Hematopoietic multipotent progenitor cell treated with erythropoietin and hydrocortisone succinate and interleukin-3 and kit ligand, for 17 days (in vitro differentiated cells): ENCODE measurements around the gene FKTN.
"Not testable (repeated sequence)": the region's sequence is repeated elsewhere in the genome, so short reads cannot be mapped to it uniquely, and the experiment has no call there.

Experiments
- DNase-seq: peaks from one replicate; pipeline ENCODE4 v3.0.0-alpha.2; 2015; ENCODE audit warnings: low spot score

The FKTN gene

DNA sequence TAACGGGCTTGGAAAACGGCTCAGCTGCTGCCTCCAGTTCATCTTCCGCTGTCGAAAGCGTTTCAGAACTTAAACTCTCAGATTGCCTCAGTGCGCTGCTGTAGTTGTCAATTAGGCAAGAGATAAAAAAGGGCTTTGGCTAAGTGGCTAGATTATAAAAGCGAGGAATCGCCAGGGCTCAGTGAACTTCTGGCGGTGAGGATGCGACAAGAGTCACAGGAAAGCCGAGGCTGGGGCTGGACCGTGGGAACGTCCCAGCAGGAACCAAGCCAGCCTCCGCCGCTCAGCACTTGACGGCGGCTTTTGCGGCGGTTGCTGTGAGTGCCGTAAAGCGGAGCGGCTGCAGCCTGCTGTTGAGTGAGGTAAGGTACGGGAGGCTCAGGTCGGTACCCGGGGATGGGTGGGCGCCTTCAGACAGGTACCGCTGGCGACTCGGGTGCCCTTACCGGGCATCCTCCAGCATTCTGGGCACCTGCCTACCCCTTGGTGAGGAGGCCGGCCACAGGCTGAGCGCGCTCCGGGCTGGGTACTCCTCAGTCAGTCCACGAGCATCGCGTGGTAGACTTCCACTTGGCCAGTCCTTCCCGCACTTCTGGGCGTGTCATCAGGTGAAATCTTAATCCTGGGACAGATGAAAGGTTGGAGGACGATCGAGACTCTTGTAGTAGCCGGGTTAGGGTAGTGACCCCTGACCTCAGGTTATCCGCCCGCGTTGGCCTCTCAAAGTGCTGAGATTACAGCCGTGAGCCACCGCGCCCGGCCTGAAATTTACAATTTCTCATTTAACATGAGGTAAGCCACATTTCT lies at the start of gene FKTN:
Gene FKTN (plus strand): TSS at position 328 of the 807 bp plus-strand sequence. CDS start 16,902 bp downstream, outside the sequence.
- peak; percentile 39 for DNase-seq

DNA sequence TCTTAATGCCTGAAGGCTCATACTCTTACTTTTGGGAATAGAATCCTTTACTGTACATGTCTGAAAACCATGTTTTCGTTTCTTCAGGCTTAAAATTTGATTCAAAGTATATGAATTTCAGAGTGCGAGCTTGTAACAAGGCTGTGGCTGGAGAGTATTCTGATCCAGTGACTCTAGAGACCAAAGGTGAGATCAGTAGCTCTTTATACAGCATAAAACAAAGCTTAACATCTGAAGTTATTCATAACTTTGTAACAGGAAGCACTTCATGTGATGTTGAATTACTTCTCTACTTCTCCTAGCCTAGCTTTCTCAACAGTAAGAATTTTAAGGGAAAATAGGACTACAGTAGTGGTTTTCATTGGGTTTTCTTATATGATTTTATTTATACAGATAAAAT lies 49.4 kb upstream of the FKTN start:
- DNase-seq: no peak

- no peak for DNase-seq
Observed at GRCh38 chr9:105510024-105510423, 47.9 kb upstream of the FKTN start.

- no peak for DNase-seq
Observed at GRCh38 chr9:105511446-105511845, 46.5 kb upstream of the FKTN start.

GRCh38 chr9:105515811-105516413 lies 42.0 kb upstream of the FKTN start:
- DNase-seq: no peak

DNA sequence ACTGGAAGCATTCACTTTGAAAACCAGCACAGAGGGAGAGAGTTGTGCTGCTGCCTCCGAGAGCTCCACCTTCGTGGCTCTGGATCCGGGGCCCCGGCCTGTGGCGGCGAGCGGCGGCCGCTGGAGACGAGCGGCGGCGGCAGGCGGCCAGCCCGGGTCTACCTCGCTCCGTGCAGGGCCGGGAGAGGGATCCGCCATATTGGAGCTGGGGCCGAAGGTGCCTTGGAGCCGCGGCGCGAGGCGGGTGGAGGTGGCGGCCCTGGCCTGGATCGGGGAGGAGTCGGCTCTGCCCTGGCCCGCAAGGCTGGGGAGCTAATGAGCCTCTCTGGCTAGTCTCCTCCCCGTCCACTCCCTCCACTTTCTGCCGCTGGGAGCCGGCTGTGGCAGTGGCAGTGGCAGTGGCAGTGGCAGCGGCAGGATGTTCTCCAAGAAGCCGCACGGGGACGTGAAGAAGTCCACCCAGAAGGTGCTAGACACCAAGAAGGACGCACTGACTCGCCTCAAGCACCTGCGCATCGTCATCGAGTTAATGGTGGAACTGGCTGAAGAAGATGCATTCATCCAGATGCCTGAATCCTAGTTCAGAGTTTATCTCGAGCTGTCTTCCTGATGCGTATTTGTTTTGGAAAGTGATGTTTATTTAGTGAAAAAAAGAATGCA lies 38.1 kb upstream of the FKTN start:
- DNase-seq: not testable (repeated sequence)

DNA sequence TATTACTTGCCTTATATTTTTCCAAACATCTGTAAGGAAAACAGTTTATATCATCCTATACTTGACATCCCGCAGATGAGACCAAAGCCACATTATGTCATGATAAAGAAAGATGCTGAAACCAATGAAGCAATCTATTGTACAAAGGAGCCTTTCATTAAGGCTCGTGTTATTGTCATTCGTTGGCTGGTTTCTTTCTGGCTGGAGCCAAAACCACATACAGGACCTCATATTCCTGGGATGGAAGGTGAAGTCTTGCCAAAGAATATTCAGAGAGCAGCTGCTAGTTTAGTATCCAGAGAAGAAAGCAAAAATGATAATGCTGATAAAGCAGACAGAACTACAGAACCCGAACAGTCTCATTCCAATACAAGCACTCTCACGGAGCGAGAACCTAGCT lies 36.9 kb upstream of the FKTN start:
- DNase-seq: not testable (repeated sequence)

DNA sequence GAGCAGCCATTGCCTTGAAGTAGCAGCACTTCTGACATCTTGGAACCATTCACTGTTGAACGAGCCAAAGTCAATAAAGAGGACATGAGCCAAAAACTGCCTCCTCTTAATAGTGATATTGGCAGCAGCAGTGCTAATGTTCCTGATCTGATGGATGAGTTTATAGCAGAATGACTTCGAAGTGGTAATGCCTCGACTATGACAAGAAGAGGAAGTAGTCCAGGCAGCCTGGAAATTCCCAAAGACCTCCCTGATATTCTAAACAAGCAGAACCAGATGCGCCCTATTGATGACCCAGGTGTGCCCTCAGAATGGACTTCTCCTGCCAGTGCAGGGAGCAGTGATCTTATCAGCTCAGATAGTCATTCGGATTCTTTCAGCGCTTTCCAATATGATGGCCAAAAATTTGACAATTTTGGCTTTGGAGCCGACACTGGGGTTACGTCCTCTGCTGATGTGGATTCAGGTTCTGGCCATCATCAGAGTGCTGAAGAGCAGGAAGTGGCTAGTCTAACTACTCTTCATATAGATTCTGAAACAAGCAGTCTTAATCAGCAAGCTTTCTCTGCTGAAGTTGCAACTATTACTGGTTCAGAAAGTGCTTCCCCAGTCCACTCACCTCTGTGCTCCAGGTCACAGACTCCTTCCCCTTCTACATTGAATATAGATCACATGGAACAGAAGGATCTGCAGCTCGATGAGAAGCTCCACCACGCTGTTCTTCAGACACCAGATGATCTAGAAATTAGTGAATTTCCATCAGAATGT lies 35.1 kb upstream of the FKTN start:
- DNase-seq: not testable (repeated sequence)

DNA sequence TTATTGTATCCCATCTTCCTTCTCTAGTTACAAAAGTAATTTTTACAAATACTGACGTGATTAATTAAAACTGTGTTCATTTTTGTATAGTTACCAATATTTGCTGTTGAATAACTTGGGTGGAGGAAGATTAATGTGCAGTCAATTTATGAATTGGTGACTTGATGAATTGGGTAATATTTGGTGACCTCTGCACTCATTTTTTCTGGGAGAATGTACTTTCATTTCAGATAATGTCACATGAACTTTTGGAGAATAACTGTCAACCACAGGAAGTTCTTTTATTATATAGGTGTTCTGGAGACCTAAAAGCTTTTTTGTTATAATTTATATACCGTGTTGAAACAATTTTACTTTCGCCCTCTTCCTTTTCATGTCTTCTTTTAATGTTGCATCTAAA lies 26.4 kb upstream of the FKTN start:
- no peak for DNase-seq

- no peak for DNase-seq
Observed at GRCh38 chr9:105535920-105536668, 21.8 kb upstream of the FKTN start.

DNA sequence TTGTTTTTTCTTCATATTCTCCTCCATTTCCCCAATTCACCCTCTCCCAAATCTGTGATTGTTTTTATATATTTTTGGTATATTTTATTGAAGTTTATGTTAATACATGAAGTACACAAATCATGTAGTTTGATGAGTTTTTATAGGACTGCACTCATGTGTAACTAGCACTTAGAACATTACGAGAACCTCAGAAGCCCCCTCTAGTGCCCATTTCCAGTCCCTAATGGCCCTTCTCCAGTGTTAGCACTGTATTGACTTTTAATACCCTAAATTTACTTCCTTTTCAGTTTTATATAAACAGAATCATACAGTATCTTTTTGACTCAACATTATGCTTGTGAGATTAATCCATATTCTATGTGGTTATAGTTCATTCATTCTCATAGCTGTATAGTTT lies 18.5 kb upstream of the FKTN start:
- no peak for DNase-seq

DNA sequence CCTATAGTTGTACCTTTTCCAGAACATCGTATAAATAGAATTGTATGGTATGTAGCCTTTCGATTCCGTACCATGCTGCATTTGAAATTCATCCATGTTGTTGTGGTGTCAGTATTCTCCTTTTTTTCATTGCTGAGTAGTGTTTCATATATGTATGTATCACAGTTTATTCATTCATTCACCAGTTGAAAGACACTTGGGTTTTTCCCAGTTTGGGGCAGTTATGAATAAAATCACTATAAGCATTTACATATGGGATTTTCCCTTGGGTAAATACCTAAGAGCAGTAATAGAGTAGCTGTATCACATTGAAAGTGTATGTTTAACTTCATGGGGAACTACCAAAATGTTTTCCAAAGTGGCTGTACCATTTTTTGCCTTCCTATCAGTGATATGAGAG lies 16.1 kb upstream of the FKTN start:
- no peak for DNase-seq

- no peak for DNase-seq
Observed at GRCh38 chr9:105554042-105554441, 3.9 kb upstream of the FKTN start.

DNA sequence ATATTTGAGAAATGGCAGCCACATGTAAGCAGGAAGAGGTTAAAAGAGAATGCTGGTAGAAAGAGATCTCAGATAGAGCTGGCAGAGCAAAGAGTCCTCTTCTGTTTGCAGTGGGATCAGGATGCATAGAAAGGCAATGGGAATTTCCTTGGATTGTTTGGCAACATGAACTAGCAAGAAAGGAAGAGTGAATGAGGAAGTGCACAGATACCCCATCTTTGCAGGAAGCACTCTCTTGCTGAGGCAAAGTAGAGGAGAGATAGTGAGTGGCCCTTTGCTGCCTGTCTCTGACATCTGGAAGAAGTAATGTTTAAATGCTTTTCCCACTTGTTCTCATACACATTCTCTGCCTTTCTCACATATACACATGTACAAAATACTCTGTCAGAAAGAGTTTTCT lies 14.5 kb downstream of the FKTN start:
- DNase-seq: no peak

DNA sequence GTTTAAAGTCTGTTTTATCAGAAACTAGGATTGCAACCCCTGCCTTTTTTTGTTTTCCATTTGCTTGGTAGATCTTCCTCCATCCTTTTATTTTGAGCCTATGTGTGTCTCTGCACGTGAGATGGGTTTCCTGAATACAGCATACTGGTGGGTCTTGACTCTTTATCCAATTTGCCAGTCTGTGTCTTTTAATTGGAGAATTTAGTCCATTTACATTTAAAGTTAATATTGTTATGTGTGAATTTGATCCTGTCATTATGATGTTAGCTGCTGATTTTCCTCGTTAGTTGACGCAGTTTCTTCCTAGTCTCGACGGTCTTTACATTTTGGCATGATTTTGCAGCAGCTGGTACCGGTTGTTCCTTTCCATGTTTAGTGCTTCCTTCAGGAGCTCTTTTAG lies 22.0 kb downstream of the FKTN start:
- not testable (repeated sequence) for DNase-seq

DNA sequence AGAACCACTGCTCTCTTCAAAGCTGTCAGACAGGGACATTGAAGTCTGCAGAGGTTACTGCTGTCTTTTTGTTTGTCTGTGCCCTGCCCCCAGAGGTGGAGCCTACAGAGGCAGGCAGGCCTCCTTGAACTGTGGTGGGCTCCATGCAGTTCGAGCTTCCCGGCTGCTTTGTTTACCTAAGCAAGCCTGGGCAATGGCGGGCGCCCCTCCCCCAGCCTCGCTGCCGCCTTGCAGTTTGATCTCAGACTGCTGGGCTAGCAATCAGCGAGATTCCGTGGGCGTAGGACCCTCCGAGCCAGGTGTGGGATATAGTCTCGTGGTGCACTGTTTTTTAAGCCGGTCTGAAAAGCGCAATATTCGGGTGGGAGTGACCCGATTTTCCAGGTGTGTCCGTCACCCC lies 23.6 kb downstream of the FKTN start:
- not testable (repeated sequence) for DNase-seq

- no peak for DNase-seq
Observed at GRCh38 chr9:105593145-105593544, 35.2 kb downstream of the FKTN start.

DNA sequence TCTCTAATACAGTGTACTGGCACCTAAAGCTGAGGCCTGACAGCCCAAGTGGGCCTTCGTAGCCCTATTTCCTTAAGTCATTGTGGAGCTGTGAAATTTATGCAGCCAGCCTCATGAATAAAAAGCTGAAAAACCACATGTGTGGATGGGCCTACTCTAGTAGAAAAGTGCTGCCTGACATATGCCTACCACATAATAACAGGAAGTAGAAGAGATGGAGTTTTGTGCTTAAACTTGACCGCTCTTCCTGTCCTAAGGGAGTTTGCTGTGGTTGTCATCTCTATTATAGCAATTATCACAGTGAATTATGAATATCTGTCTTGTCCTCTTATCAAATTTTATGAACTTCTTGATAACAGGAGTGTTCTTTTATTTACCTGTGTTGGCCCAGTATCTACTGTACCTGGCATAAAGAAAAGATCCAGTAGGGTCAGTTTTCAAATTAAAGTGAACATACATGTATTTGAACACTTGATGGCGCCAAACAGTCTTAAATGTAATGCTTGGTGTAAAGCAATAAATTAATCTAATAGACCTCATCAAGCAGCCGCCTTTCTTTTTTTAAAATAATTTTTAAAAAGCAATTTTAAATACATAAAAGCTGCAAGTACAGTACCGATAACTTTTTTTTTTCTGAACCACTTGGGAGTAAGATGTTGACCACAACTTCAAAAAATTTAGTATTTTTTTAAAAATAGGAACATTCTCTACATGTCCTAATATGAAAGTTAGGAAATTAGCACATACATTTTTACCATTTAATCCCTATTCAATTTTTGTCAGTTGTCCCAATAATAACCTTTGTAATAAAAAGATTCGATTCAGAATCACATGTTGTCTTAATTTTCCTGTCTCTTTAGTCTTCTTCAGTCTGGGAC lies 51.0 kb downstream of the FKTN start:
- peak; percentile 54 for DNase-seq

DNA sequence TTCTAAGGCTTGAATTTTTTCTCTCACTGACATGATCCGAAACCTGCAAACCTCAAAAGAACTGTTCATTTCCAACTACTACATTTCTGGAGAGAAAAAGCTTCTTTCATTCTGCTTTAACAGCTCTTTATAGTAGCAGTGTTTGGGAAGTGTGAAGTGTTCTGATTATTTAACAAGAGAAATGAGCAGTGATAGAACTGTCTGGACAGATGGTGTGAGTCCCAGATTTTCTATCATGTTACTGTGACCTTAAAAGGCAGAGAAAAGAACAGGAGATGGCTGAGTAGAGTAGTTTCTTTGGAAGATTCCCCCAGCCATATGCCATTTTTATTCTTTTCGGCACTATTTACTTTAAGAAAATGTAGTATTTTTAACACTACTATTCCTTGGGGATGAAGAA lies 63.1 kb downstream of the FKTN start:
- no peak for DNase-seq

DNA sequence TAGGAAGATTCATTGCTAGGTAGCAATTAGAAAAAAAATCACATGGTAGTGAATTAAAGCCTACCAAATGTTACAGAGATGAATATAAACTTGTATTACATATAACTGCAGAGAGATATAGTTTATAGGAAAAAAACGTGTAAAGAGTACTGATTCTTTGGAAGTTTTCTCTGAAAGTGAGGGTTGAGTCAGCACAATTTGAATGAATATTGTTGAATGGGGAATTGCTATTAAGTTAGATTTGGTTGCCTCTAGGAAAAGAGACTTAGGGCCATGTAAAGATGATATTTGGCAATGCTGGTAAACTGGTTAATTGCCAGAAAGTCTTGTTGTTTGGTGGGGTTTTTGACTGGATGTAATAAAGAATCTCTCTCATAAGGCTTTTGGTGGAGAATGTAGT lies 67.2 kb downstream of the FKTN start:
- no peak for DNase-seq

DNA sequence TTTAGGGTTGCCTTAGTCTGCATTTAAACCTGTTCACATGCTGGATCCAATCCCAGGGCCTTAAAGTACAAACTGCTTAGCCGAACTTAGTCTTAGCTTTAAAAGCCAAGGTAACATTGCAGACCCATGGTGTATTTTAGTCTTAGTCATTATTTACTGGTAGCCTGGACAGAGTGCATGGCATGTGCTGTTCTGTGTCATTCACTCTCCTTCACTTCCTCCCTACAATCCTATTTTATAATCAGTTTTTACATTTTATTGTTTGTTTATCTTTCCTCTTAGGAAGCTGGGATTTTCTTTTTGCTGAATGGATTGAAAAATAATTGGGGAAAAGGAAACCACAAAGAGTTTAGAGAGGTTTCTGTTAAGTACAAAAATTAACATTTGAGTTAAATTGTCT lies 74.9 kb downstream of the FKTN start:
- DNase-seq: no peak
